ENCODE results near the gene STRA6.

STRA6 gene

GRCh38 chr15:74130155-74130848, 72.3 kb downstream of the STRA6 start, which contains the start of gene ISLR2:
Gene ISLR2 (plus strand): TSS chr15:74130586. CDS start chr15:74132755, 2,169 bp downstream.
- H3K4me3 ChIP-seq (ENCODE audit: low read length): peak within 1 kb of the TSS; percentile 12
- TF ChIP-seq, protein P1, sequence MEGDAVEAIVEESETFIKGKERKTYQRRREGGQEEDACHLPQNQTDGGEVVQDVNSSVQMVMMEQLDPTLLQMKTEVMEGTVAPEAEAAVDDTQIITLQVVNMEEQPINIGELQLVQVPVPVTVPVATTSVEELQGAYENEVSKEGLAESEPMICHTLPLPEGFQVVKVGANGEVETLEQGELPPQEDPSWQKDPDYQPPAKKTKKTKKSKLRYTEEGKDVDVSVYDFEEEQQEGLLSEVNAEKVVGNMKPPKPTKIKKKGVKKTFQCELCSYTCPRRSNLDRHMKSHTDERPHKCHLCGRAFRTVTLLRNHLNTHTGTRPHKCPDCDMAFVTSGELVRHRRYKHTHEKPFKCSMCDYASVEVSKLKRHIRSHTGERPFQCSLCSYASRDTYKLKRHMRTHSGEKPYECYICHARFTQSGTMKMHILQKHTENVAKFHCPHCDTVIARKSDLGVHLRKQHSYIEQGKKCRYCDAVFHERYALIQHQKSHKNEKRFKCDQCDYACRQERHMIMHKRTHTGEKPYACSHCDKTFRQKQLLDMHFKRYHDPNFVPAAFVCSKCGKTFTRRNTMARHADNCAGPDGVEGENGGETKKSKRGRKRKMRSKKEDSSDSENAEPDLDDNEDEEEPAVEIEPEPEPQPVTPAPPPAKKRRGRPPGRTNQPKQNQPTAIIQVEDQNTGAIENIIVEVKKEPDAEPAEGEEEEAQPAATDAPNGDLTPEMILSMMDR (conservative IDR thresholded peaks at IDR 0.05; ENCODE audit: low read length): no peak
- peak; percentile 14 for DNase-seq (ENCODE audit: low read depth)

GRCh38 chr15:74129586-74130154, 72.9 kb downstream of the STRA6 start:
- peak overlapping the region; percentile 12 for H3K4me3 ChIP-seq (ENCODE audit: low read length)
- TF ChIP-seq, protein P1 (conservative IDR thresholded peaks at IDR 0.05; ENCODE audit: low read length): no peak
- DNase-seq (ENCODE audit: low read depth): no peak
